Keratinocyte (primary cell): Measurements from ENCODE around the gene CHST8. TPM values are rescaled to one million over a fixed set of nuclear protein-coding genes. Genes with fewer than 3 reads are reported as not detected.

Experiments used
- DNase-seq: peaks from one replicate; pipeline ENCODE4 v3.0.0-alpha.2; 2011; ENCODE audit warnings: low read depth, missing footprints, low spot score
- FAIRE-seq: peaks from 2 replicates; lab custom pipeline; 2011; peaks lifted over from hg19 to GRCh38; lab: Jason Lieb, UNC
- H2AFZ ChIP-seq: 2 replicates; pipeline ENCODE4 v1.6.0; 2012; ENCODE audit warnings: low read length, control low read depth, inconsistent platforms; ENCODE audit not compliant: control insufficient read depth
- H3K27ac ChIP-seq: 2 replicates; pipeline ENCODE4 v1.5.1; 2011; ENCODE audit warnings: low read length; ENCODE audit not compliant: control insufficient read depth, insufficient read depth
- H3K27me3 ChIP-seq: 3 replicates; pipeline ENCODE4 v1.6.0; 2011; ENCODE audit warnings: low read length; ENCODE audit not compliant: control insufficient read depth, insufficient read depth; ENCODE audit errors: extremely low read depth
- H3K36me3 ChIP-seq, 2 experiments: 2 replicates in 1 of 2; 3 replicates in 1 of 2; pipeline ENCODE4 v1.5.1; 2011; ENCODE audit warnings: low read length in 2 of 2, mild to moderate bottlenecking in 1 of 2; ENCODE audit not compliant: control insufficient read depth in 2 of 2, insufficient read depth in 2 of 2; ENCODE audit errors: extremely low read depth in 1 of 2
- H3K4me1 ChIP-seq: 3 replicates; pipeline ENCODE4 v1.5.1; 2011; ENCODE audit warnings: low read length; ENCODE audit not compliant: control insufficient read depth, insufficient read depth; ENCODE audit errors: extremely low read depth
- H3K4me2 ChIP-seq: 3 replicates; pipeline ENCODE4 v1.6.0; 2011; ENCODE audit warnings: low read depth, low read length; ENCODE audit not compliant: control insufficient read depth, insufficient read depth; ENCODE audit errors: extremely low read depth
- H3K4me3 ChIP-seq, 3 experiments: fragments of 200-600 bp in 1 of 3; sonication (generic) in 1 of 3; 2 replicates in 2 of 3; 3 replicates in 1 of 3; pipeline ENCODE4 v1.5.1; 2011 to 2016; ENCODE audit warnings: low read length in 3 of 3, mild to moderate bottlenecking in 3 of 3, control low read depth in 2 of 3, inconsistent platforms in 1 of 3, low read depth in 1 of 3, mixed read lengths in 1 of 3, mixed run types in 1 of 3, moderate library complexity in 1 of 3; ENCODE audit not compliant: control insufficient read depth in 2 of 3, insufficient read depth in 2 of 3; ENCODE audit errors: extremely low read depth in 1 of 3
- H3K79me2 ChIP-seq: 2 replicates; pipeline ENCODE4 v1.6.0; 2012; ENCODE audit warnings: low read length; ENCODE audit not compliant: control insufficient read depth, insufficient read depth
- H3K9ac ChIP-seq: 3 replicates; pipeline ENCODE4 v1.6.0; 2011; ENCODE audit warnings: low read length; ENCODE audit not compliant: control insufficient read depth, insufficient read depth; ENCODE audit errors: extremely low read depth
- H3K9me1 ChIP-seq: 3 replicates; pipeline ENCODE4 v1.6.0; 2011; ENCODE audit warnings: low read length; ENCODE audit not compliant: control insufficient read depth, insufficient read depth; ENCODE audit errors: extremely low read depth
- H3K9me3 ChIP-seq: 2 replicates; pipeline ENCODE4 v1.5.1; 2012; ENCODE audit warnings: low read depth, low read length; ENCODE audit not compliant: control insufficient read depth
- H4K20me1 ChIP-seq: 3 replicates; pipeline ENCODE4 v1.6.0; 2011; ENCODE audit warnings: low read length; ENCODE audit not compliant: control insufficient read depth, insufficient read depth; ENCODE audit errors: extremely low read depth
- CTCF ChIP-seq, 3 experiments: IDR thresholded peaks in 1 of 3; conservative IDR thresholded peaks in 1 of 3; optimal IDR thresholded peaks in 1 of 3; 2 replicates in 2 of 3; 3 replicates in 1 of 3; pipeline versions ENCODE3 to v1.5.1; 2011; ENCODE audit warnings: low read length in 3 of 3, mild to moderate bottlenecking in 3 of 3, moderate library complexity in 2 of 3, control low read depth in 1 of 3, inconsistent platforms in 1 of 3; ENCODE audit not compliant: insufficient read depth in 2 of 3; ENCODE audit errors: extremely low read depth in 1 of 3
- EZH2 ChIP-seq: IDR thresholded peaks from one replicate; pipeline ENCODE4 v1.6.1; 2012; ENCODE audit warnings: inconsistent platforms, mild to moderate bottlenecking, low read length, moderate library complexity
- dilution Hi-C: fragments of 300-500 bp; cut with MboI; formaldehyde crosslinking; loops from one replicate; pipeline ENCODE4 v1.7.0; 2020; ENCODE audit warnings: low sequenced_read_pairs; ENCODE audit not compliant: extremely low pct_ligation_motif_present
- polyA plus RNA-seq, 5 experiments: library from polyadenylated mRNA; depleted of rRNA in 3 of 5; stranded (reverse) in 3 of 5; stranded (forward) in 1 of 5; unstranded in 1 of 5; fragments of >200 nt; gene quantifications; 1 replicate in 1 of 5; 2 replicates in 3 of 5; 3 replicates in 1 of 5; pipeline versions ENCODE4 v1.2.1 to v1.2.3, GENCODE V29; 2011 to 2012; ENCODE audit warnings: missing spikeins in 2 of 5, low read depth in 1 of 5, low replicate concordance in 1 of 5

CHST8 gene
- polyA plus RNA-seq, 1 donor (not counting 4 experiments of a cell fraction or from before 2014, with no cell fraction given) = not detected

- TF ChIP-seq CTCF (optimal IDR thresholded peaks at IDR 0.05 in 1 of 3, IDR thresholded peaks at IDR 0.05 in 1 of 3, conservative IDR thresholded peaks at IDR 0.05 in 1 of 3; ENCODE audit: extremely low read depth in 1 of 3, insufficient read depth in 2 of 3, low read length in 3 of 3) (no peak), EZH2 (no peak)
- FAIRE-seq (no peak), DNase-seq (no peak)
- Histone ChIP-seq H4K20me1 (no peaks in the 10 kb centered on the region), H3K27ac (no peak overlapping the region), H3K4me2 (no peak overlapping the region), H3K27me3 (no peaks in the 10 kb centered on the region), H3K79me2 (no peaks in the 10 kb centered on the region), H2AFZ (no peak overlapping the region), H3K9me1 (no peaks in the 10 kb centered on the region), H3K9ac (no peak overlapping the region), H3K4me1 (no peaks in the 10 kb centered on the region), H3K4me3 (no peak overlapping the region), H3K36me3 (no peaks in the 10 kb centered on the region), H3K9me3 (no peaks in the 10 kb centered on the region)
- dilution Hi-C loops = no loop called here
Observed at GRCh38 chr19:33700408-33701013, 78.8 kb downstream of the CHST8 start.

GRCh38 chr19:33701565-33701964 is 79.8 kb downstream of the CHST8 start:
- Histone ChIP-seq H3K9me1 (no peaks in the 10 kb centered on the region), H3K36me3 (no peaks in the 10 kb centered on the region), H2AFZ (no peak overlapping the region), H3K4me3 (no peak overlapping the region), H3K27ac (no peak overlapping the region), H3K4me1 (no peaks in the 10 kb centered on the region), H3K4me2 (no peak overlapping the region), H3K27me3 (no peaks in the 10 kb centered on the region), H3K79me2 (no peaks in the 10 kb centered on the region), H3K9me3 (no peaks in the 10 kb centered on the region), H3K9ac (no peak overlapping the region), H4K20me1 (no peaks in the 10 kb centered on the region)
- DNase-seq = no peak
- TF ChIP-seq CTCF (optimal IDR thresholded peaks at IDR 0.05 in 1 of 3, IDR thresholded peaks at IDR 0.05 in 1 of 3, conservative IDR thresholded peaks at IDR 0.05 in 1 of 3; ENCODE audit: extremely low read depth in 1 of 3, insufficient read depth in 2 of 3, low read length in 3 of 3) = no peak
- TF ChIP-seq EZH2 = no peak
- no peak for FAIRE-seq
- dilution Hi-C loops = no loop called here
